ENCODE measurements around the gene LSM6.

DNA sequence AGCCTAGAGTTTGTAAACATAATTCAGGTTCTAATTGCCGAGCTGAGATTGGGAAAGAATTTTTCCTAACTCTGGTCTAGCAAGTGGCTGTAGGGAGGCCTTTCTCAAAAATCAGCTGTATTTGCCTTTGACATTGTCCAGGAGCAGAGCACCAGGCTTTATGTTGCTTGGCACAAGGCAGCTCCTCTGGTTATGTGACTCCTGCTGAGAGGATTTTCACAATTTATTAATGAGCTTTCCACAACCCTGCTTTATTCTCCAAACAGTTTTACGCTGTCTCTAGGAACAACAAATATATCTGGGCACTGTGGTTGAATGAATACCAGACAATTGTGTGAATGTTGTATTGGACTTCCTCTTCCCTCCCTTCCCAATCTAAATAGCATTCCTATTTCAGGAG, 14.9 kb downstream of the LSM6 start:
- TF ChIP-seq, protein P1, sequence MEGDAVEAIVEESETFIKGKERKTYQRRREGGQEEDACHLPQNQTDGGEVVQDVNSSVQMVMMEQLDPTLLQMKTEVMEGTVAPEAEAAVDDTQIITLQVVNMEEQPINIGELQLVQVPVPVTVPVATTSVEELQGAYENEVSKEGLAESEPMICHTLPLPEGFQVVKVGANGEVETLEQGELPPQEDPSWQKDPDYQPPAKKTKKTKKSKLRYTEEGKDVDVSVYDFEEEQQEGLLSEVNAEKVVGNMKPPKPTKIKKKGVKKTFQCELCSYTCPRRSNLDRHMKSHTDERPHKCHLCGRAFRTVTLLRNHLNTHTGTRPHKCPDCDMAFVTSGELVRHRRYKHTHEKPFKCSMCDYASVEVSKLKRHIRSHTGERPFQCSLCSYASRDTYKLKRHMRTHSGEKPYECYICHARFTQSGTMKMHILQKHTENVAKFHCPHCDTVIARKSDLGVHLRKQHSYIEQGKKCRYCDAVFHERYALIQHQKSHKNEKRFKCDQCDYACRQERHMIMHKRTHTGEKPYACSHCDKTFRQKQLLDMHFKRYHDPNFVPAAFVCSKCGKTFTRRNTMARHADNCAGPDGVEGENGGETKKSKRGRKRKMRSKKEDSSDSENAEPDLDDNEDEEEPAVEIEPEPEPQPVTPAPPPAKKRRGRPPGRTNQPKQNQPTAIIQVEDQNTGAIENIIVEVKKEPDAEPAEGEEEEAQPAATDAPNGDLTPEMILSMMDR (IDR thresholded peaks at IDR 0.05) = no peak
- TF ChIP-seq POLR2A (IDR thresholded peaks at IDR 0.05) = no peak
